ENCODE measurements around the gene NLGN1.

NLGN1 gene

GRCh38 chr3:174278094-174278493 is 880.5 kb downstream of the NLGN1 start:
- TF ChIP-seq, protein P1, sequence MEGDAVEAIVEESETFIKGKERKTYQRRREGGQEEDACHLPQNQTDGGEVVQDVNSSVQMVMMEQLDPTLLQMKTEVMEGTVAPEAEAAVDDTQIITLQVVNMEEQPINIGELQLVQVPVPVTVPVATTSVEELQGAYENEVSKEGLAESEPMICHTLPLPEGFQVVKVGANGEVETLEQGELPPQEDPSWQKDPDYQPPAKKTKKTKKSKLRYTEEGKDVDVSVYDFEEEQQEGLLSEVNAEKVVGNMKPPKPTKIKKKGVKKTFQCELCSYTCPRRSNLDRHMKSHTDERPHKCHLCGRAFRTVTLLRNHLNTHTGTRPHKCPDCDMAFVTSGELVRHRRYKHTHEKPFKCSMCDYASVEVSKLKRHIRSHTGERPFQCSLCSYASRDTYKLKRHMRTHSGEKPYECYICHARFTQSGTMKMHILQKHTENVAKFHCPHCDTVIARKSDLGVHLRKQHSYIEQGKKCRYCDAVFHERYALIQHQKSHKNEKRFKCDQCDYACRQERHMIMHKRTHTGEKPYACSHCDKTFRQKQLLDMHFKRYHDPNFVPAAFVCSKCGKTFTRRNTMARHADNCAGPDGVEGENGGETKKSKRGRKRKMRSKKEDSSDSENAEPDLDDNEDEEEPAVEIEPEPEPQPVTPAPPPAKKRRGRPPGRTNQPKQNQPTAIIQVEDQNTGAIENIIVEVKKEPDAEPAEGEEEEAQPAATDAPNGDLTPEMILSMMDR (IDR thresholded peaks at IDR 0.05; ENCODE audit: insufficient read depth, low read depth, low read length, missing control alignments), result no peak
- no peak for DNase-seq (ENCODE audit: low read depth)
- H3K4me3 ChIP-seq (ENCODE audit: low read depth, low read length), result no peak overlapping the region

DNA sequence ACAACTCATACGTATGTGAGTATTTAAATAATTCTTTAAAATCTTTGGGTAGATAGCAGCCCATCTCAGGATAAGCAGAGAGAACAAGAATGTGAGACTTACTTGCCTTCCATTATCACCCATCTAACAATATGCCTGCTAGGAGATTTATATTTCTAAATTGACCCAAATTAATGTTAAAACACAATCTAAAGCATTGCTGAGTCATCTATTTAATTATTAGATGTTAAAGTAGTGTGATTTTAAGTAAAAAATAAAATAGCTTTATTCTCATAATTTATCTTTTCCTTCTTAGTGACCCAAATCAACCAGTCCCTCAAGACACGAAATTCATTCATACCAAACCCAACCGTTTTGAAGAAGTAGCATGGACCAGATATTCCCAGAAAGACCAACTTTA is 882.6 kb downstream of the NLGN1 start:
- no peak for DNase-seq (ENCODE audit: low read depth)
- TF ChIP-seq, protein P1 (IDR thresholded peaks at IDR 0.05; ENCODE audit: insufficient read depth, low read depth, low read length, missing control alignments), result no peak
- no peak overlapping the region for H3K4me3 ChIP-seq (ENCODE audit: low read depth, low read length)

DNA sequence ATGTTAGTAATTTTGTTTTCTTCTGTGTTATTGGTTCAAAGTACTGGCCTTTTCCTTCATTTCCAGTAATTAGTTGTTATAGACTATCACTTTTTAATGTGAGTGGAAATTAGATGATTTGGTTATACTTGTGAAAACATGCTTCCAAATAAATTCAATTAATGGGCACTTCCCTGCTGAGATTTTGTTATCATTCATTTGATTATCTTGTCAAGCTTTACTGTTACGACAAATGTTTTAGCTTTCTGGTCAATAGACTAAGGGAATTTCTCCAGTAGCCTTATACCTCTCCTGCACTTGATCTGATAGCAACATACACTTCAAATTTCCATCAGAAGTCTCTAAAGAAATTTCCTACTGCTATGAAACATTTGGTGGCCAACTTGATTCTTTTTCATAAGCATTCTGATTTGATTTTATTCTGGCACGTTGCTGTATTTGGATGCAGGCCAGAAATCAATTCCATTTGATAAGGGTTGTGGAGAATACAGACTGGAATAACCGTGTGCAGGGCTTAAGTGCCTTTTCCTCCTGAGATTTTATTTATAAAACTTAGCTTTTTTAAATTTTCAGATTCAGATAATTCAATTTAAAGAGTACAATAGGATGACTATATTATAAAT is 887.8 kb downstream of the NLGN1 start:
- TF ChIP-seq, protein P1 (IDR thresholded peaks at IDR 0.05; ENCODE audit: insufficient read depth, low read depth, low read length, missing control alignments), result no peak
- DNase-seq (ENCODE audit: low read depth), result no peak
- no peak overlapping the region for H3K4me3 ChIP-seq (ENCODE audit: low read depth, low read length)

GRCh38 chr3:174287705-174288104 is 890.2 kb downstream of the NLGN1 start:
- DNase-seq (ENCODE audit: low read depth), result no peak
- no peak overlapping the region for H3K4me3 ChIP-seq (ENCODE audit: low read depth, low read length)
- TF ChIP-seq, protein P1 (IDR thresholded peaks at IDR 0.05; ENCODE audit: insufficient read depth, low read depth, low read length, missing control alignments), result no peak

- DNase-seq (ENCODE audit: low read depth), result no peak
- TF ChIP-seq, protein P1 (IDR thresholded peaks at IDR 0.05; ENCODE audit: insufficient read depth, low read depth, low read length, missing control alignments), result no peak
- no peak overlapping the region for H3K4me3 ChIP-seq (ENCODE audit: low read depth, low read length)
Measured at GRCh38 chr3:174294616-174295015, 897.1 kb downstream of the NLGN1 start.

DNA sequence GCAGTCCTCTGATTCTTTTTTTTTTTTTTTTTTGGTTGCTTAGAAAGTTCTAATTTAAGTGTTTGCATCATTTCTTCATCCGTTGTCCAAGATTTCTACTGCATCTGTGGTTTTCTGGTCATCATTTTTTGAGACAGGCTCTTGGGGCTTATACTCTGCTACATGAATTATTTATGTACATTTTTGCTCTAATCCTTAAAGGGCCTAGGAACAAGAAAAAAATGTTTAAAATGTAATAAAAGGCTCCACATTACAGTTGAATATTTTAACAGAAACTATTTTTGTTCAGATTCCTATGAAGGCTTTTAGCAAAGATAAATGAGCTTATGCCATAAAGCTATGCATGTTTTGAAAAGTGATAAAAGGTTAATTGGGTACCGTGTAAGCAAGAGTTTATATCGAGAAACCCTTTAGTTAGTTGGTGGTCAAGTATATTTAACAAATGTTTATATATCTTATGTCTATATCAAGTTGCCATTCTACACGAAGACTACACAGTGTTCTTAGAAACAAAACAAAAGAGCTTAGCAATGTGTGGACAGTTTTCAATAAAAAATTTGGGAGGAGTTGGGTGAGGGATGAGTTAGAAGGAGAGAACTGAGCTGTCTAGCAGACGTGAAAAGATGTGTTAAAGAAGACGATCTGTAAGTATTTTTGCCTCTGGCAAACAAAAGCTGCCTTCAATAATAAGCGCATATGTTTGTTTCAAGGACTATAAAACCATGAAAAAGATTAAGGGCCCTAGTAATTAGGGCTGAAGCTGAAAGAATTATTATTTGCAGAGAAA is 898.0 kb downstream of the NLGN1 start:
- TF ChIP-seq, protein P1 (IDR thresholded peaks at IDR 0.05; ENCODE audit: insufficient read depth, low read depth, low read length, missing control alignments), result no peak
- no peak overlapping the region for H3K4me3 ChIP-seq (ENCODE audit: low read depth, low read length)
- no peak for DNase-seq (ENCODE audit: low read depth)

All from GM12865 (cell line).